Activated naive CD4-positive, alpha-beta T cell treated with anti-CD3 and anti-CD28 coated beads, Interleukin-2, amount 10 ng/mL, durations not matched to agents 7 days and 5 days (primary cell): Measurements from ENCODE around the gene CD44.

Experiments
- CTCF ChIA-PET: fragments of 350-600 bp; sonication (Branson Sonifier 250); formaldehyde crosslinking; loops from one replicate; lab custom pipeline; 2021; ENCODE audit warnings: antibody characterized with exemption; lab: Charles Lee
- DNase-seq: peaks from one replicate; pipeline ENCODE4 v3.0.0-alpha.2; 2020
- H3K27ac Mint-ChIP-seq: one replicate; pipeline ENCODE4 v1.8.0; 2021; ENCODE audit warnings: mild to moderate bottlenecking, moderate library complexity, mixed read lengths
- H3K27me3 Mint-ChIP-seq: one replicate; pipeline ENCODE4 v1.8.0; 2021; ENCODE audit warnings: mild to moderate bottlenecking, mixed read lengths
- H3K36me3 Mint-ChIP-seq: one replicate; pipeline ENCODE4 v1.8.0; 2021; ENCODE audit warnings: mixed read lengths
- H3K4me1 Mint-ChIP-seq: one replicate; pipeline ENCODE4 v1.8.0; 2021; ENCODE audit warnings: mixed read lengths
- H3K4me3 Mint-ChIP-seq: one replicate; pipeline ENCODE4 v1.8.0; 2021; ENCODE audit warnings: mild to moderate bottlenecking, moderate library complexity, mixed read lengths
- H3K9me3 Mint-ChIP-seq: one replicate; pipeline ENCODE4 v1.8.0; 2021; ENCODE audit warnings: mixed read lengths

CD44 gene

DNA sequence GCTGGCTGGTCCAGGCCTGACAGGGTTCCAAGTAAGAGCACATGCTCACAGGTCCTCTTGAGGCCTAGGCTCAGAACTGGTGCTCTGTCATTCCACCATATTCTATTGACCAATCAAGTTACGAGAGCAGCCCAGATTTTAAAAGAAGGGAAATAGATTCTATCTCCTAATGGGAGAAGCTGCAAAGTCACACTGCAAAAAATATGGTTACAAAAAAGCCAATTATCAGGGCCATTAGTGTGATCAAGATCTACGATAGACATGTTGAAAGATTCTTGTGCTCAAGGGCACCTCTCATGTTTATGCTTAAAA, 96.1 kb downstream of the CD44 start:
- H3K9me3 Mint-ChIP-seq, result peaks cover 23% of the 10 kb centered on the region
- H3K27ac Mint-ChIP-seq, result peak overlapping the region; percentile 84
- peaks cover 69% of the 10 kb centered on the region for H3K4me1 Mint-ChIP-seq
- H3K36me3 Mint-ChIP-seq, result peaks cover 52% of the 10 kb centered on the region
- CTCF ChIA-PET, result interaction anchor here (0.6 to 3.3 kb wide), 7 partner anchors 44 to 299 kb away, joined by 3 to 23 read pairs (median 4); no protein-coding TSS in a partner anchor
- peaks cover 10% of the 10 kb centered on the region for H3K27me3 Mint-ChIP-seq
- no peak overlapping the region for H3K4me3 Mint-ChIP-seq
- DNase-seq, result no peak

GRCh38 chr11:35235498-35235897, 96.5 kb downstream of the CD44 start:
- Mint-ChIP-seq H3K9me3 (peaks cover 22% of the 10 kb centered on the region), H3K4me3 (no peak overlapping the region), H3K27me3 (peaks cover 13% of the 10 kb centered on the region), H3K36me3 (peaks cover 49% of the 10 kb centered on the region), H3K4me1 (peaks cover 69% of the 10 kb centered on the region), H3K27ac (peak overlapping the region; percentile 84)
- DNase-seq, result no peak
- CTCF ChIA-PET, result interaction anchor here (0.6 to 3.3 kb wide), 11 partner anchors 37 to 299 kb away, joined by 3 to 23 read pairs (median 4); no protein-coding TSS in a partner anchor

- Mint-ChIP-seq H3K9me3 (peaks cover 22% of the 10 kb centered on the region), H3K36me3 (peaks cover 42% of the 10 kb centered on the region), H3K4me1 (peaks cover 68% of the 10 kb centered on the region), H3K27me3 (peaks cover 14% of the 10 kb centered on the region), H3K4me3 (no peak overlapping the region), H3K27ac (peak overlapping the region; percentile 84)
- peak; percentile 75 for DNase-seq
- CTCF ChIA-PET, result interaction anchor here (0.6 to 3.3 kb wide), 13 partner anchors 37 to 300 kb away, joined by 3 to 23 read pairs (median 4); no protein-coding TSS in a partner anchor
These were observed 97.1 kb downstream of the CD44 start for GRCh38 chr11:35235936-35236666.

- no peak overlapping the region for H3K4me3 Mint-ChIP-seq
These were observed 97.7 kb downstream of the CD44 start for GRCh38 chr11:35236667-35237003.

GRCh38 chr11:35237351-35237750, 98.4 kb downstream of the CD44 start:
- H3K36me3 Mint-ChIP-seq, result peaks cover 30% of the 10 kb centered on the region
- peaks cover 22% of the 10 kb centered on the region for H3K9me3 Mint-ChIP-seq
- peaks cover 77% of the 10 kb centered on the region for H3K4me1 Mint-ChIP-seq
- no peak for DNase-seq
- CTCF ChIA-PET, result interaction anchor here (0.6 to 3.3 kb wide), 24 partner anchors 9 to 311 kb away, joined by 3 to 23 read pairs (median 5); partner anchors contain the start of gene CD44
- peak overlapping the region; percentile 2 for H3K27ac Mint-ChIP-seq
- peaks cover 14% of the 10 kb centered on the region for H3K27me3 Mint-ChIP-seq
- H3K4me3 Mint-ChIP-seq, result no peak overlapping the region

More at GRCh38 chr11:35236667-35237003, 97.7 kb downstream of the CD44 start:
- CTCF ChIA-PET, result interaction anchor here (0.6 to 3.3 kb wide), 11 partner anchors 36 to 310 kb away, joined by 3 to 23 read pairs (median 7); no protein-coding TSS in a partner anchor
- H3K9me3 Mint-ChIP-seq, result peaks cover 22% of the 10 kb centered on the region
- peak overlapping the region; percentile 84 for H3K27ac Mint-ChIP-seq
- H3K36me3 Mint-ChIP-seq, result peaks cover 37% of the 10 kb centered on the region
- peaks cover 14% of the 10 kb centered on the region for H3K27me3 Mint-ChIP-seq
- no peak for DNase-seq
- H3K4me1 Mint-ChIP-seq, result peaks cover 71% of the 10 kb centered on the region

GRCh38 chr11:35237860-35238715, 99.1 kb downstream of the CD44 start:
- H3K4me3 Mint-ChIP-seq, result no peak overlapping the region
- H3K36me3 Mint-ChIP-seq, result peaks cover 25% of the 10 kb centered on the region
- peak; percentile 58 for DNase-seq
- H3K27ac Mint-ChIP-seq, result no peak overlapping the region
- peaks cover 78% of the 10 kb centered on the region for H3K4me1 Mint-ChIP-seq
- peaks cover 14% of the 10 kb centered on the region for H3K27me3 Mint-ChIP-seq
- CTCF ChIA-PET, result interaction anchor here (0.6 to 3.3 kb wide), 29 partner anchors 8 to 312 kb away, joined by 3 to 23 read pairs (median 4); partner anchors contain the start of gene CD44
- H3K9me3 Mint-ChIP-seq, result peaks cover 18% of the 10 kb centered on the region

DNA sequence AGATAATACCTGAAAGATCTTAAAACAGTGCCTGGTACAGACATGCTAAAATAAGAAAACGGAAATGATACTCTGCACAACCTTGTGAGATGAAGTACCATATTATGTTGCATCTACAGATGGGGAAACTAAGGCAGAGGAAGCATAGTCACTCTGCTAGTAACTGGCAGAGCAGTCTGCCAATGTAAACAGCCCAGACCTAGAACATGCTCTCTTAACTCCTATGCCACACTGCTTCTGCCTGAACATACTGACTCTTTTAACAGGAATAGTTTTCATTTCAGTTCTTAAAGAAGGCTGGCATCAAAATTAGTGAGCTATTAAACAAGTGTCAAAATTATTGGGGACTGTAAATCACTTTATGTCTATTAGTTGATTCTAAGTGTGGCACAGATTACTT, 99.9 kb downstream of the CD44 start:
- H3K4me1 Mint-ChIP-seq, result peaks cover 72% of the 10 kb centered on the region
- H3K9me3 Mint-ChIP-seq, result peaks cover 14% of the 10 kb centered on the region
- CTCF ChIA-PET, result interaction anchor here (0.6 to 3.3 kb wide), 16 partner anchors 7 to 313 kb away, joined by 3 to 18 read pairs (median 5); partner anchors contain the start of gene CD44
- no peak overlapping the region for H3K27ac Mint-ChIP-seq
- DNase-seq, result no peak
- H3K27me3 Mint-ChIP-seq, result peaks cover 14% of the 10 kb centered on the region
- H3K36me3 Mint-ChIP-seq, result peaks cover 18% of the 10 kb centered on the region
- H3K4me3 Mint-ChIP-seq, result no peak overlapping the region

DNA sequence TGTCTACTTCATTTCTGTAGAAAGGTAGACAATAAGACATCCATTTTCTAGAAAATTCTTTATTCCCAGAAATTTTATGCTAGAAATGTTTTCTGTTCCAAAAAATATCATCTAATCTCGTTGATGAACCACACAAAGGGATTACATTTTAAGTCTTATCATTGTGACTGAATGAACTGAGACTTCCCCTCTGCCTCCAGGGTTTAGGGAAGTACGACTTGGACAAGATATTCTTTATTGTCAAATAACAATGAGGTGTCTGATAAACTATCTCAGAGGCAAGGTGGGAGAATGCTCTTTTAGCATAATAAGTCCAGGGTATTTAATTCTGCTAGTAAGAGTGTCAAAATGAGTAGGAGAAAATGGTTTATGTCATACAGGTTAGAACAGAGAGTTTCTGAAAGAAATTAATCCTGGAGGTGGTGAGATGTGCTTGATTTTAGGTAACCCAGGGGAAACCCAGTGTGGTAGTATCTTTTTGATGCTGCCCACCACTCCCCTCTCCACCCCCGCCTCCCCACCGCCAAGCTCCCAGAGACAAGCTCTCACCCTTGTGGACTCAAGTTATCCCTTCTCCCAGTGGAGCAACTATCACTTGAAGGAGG, 100.6 kb downstream of the CD44 start:
- no peak overlapping the region for H3K27ac Mint-ChIP-seq
- CTCF ChIA-PET, result interaction anchor here (0.6 to 3.3 kb wide), 10 partner anchors 65 to 1135 kb away, joined by 3 to 18 read pairs (median 5); partner anchors contain the start of gene CD44
- H3K4me1 Mint-ChIP-seq, result peaks cover 69% of the 10 kb centered on the region
- peaks cover 11% of the 10 kb centered on the region for H3K36me3 Mint-ChIP-seq
- peaks cover 9% of the 10 kb centered on the region for H3K9me3 Mint-ChIP-seq
- no peak overlapping the region for H3K4me3 Mint-ChIP-seq
- DNase-seq, result no peak
- peaks cover 14% of the 10 kb centered on the region for H3K27me3 Mint-ChIP-seq

GRCh38 chr11:35241083-35241482, 102.1 kb downstream of the CD44 start:
- peaks cover 14% of the 10 kb centered on the region for H3K27me3 Mint-ChIP-seq
- CTCF ChIA-PET, result interaction anchor here (0.9 to 2.3 kb wide), 5 partner anchors 41 to 151 kb away, joined by 3 to 6 read pairs (median 5); no protein-coding TSS in a partner anchor
- H3K4me1 Mint-ChIP-seq, result peaks cover 57% of the 10 kb centered on the region
- no peak overlapping the region for H3K4me3 Mint-ChIP-seq
- peaks cover 2% of the 10 kb centered on the region for H3K9me3 Mint-ChIP-seq
- no peak overlapping the region for H3K27ac Mint-ChIP-seq
- peaks cover 6% of the 10 kb centered on the region for H3K36me3 Mint-ChIP-seq
- DNase-seq, result no peak

DNA sequence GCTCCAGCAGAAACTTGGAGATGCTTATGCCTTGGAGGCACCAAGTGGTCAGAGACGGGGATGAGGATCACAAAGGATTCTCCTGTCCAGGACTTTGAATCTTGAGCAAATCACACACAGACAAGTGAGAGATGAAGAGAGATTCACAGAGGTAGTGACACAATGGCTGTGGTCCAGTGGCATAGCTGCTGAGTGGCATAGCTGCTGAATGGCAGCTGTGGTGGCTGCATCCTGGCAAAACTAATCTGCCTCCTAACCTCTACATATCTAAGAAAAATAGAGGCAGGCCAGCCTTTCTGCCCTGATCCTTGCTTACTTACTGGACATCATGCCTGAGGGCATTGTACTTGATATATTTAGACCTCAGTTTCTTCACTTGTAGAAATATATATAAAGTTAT, 102.6 kb downstream of the CD44 start:
- Mint-ChIP-seq H3K9me3 (peaks cover 2% of the 10 kb centered on the region), H3K4me1 (peaks cover 57% of the 10 kb centered on the region), H3K27me3 (peaks cover 14% of the 10 kb centered on the region), H3K27ac (no peak overlapping the region), H3K4me3 (no peak overlapping the region), H3K36me3 (peaks cover 6% of the 10 kb centered on the region)
- CTCF ChIA-PET, result interaction anchor here (1.0 to 2.1 kb wide), 7 partner anchors 41 to 315 kb away, joined by 3 to 6 read pairs (median 4); no protein-coding TSS in a partner anchor
- DNase-seq, result no peak

DNA sequence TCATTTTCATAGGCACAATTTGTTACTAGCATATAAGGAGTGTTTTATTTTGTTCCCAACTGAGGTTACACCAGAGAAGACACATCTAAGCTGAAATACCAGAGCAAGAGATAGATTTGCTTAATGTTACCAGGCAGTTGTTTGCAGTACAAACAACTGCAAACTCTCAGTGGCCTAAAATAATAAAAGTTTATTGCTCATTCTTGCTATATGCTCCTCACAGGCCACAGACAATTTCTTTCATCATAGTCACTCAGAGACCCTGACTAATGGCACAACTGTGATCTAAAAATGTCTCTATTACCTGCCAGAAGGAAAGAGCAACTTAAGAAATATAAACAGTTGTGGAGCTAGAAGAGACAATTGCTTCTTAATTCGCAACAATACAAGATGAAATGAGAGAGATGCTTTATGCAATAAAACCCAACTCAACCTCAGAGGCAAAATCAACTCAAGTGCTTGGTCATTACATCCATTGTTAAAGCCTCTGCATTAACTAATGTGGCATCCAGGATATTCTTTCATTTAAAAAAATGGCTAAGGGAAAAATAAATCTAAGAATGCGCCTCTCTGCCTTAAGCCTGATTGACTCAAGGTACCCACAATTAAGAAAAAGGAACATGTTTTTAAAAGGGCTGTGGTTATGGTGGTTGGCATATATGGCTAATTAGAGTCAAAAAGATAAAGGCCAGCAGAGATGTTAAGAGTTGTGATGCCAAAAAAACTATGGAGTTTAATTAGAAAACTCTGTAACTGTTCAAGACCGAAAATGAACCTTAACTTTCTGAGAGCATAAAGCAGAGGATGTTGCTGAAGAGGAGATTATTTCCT, 103.7 kb downstream of the CD44 start:
- Mint-ChIP-seq H3K27me3 (peaks cover 14% of the 10 kb centered on the region), H3K4me3 (no peak overlapping the region), H3K36me3 (peaks cover 6% of the 10 kb centered on the region), H3K4me1 (peaks cover 57% of the 10 kb centered on the region), H3K9me3 (peaks cover 1% of the 10 kb centered on the region), H3K27ac (no peak overlapping the region)
- CTCF ChIA-PET, result interaction anchor here (1.2 to 1.6 kb wide), 4 partner anchors 59 to 316 kb away, joined by 3 to 5 read pairs (median 4); no protein-coding TSS in a partner anchor
- DNase-seq, result no peak

GRCh38 chr11:35243774-35244173, 104.8 kb downstream of the CD44 start:
- no peak for DNase-seq
- Mint-ChIP-seq H3K27me3 (peaks cover 11% of the 10 kb centered on the region), H3K4me3 (no peak overlapping the region), H3K4me1 (peaks cover 54% of the 10 kb centered on the region), H3K27ac (no peak overlapping the region), H3K9me3 (peaks cover 11% of the 10 kb centered on the region), H3K36me3 (peaks cover 9% of the 10 kb centered on the region)
- CTCF ChIA-PET, result no interaction called here

DNA sequence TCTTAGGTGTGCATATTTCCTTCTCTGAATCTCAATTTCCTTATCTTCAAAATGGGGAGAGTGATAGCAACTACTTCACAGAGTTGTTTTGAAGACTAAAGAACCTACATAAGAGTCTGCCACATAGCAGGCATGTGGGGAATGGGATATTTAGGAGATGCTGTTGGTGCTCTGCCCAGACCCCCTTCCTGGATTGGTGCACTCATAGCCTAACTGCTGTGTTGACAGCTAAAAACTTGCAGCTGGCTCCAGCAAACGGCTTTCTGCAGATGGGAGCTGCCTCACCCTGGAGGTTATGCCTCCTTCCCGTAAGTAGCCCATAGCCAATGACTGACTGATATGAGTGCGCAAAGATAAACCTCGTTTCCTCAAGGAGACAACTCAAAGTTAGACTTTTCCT, 106.1 kb downstream of the CD44 start:
- Mint-ChIP-seq H3K4me3 (no peak overlapping the region), H3K27ac (no peak overlapping the region), H3K36me3 (peaks cover 9% of the 10 kb centered on the region), H3K27me3 (peaks cover 5% of the 10 kb centered on the region), H3K9me3 (peaks cover 16% of the 10 kb centered on the region), H3K4me1 (peaks cover 48% of the 10 kb centered on the region)
- CTCF ChIA-PET, result interaction anchor here (1.3 to 2.3 kb wide), 2 partner anchors 7 to 146 kb away, joined by 5 to 10 read pairs; no protein-coding TSS in a partner anchor
- no peak for DNase-seq
